Liver (tissue), 9 donors: Measurements from ENCODE around the gene LRP10. TPM values are rescaled to one million over a fixed set of nuclear protein-coding genes. Genes with fewer than 3 reads are reported as not detected.

Experiments used
- DNase-seq: peaks from one replicate; pipeline ENCODE4 v3.0.0-alpha.2; 2017; ENCODE audit warnings: low spot score
- H3K27ac ChIP-seq, 2 donors: one replicate each; pipeline ENCODE4 v1.7.0; 2013; ENCODE audit warnings: inconsistent platforms in 2 of 2, low read length in 2 of 2, control low read depth in 1 of 2, low read depth in 1 of 2, mild to moderate bottlenecking in 1 of 2
- H3K27me3 ChIP-seq, 4 donors: one replicate each; pipeline versions ENCODE4 v1.6.1 to v1.7.0; 2013; ENCODE audit warnings: low read length in 3 of 4, inconsistent platforms in 1 of 4, mild to moderate bottlenecking in 1 of 4, moderate library complexity in 1 of 4; ENCODE audit not compliant: control insufficient read depth in 4 of 4, insufficient read depth in 4 of 4
- H3K36me3 ChIP-seq, 4 donors: one replicate each; pipeline versions ENCODE4 v1.6.1 to v1.7.0; 2013; ENCODE audit warnings: low read length in 3 of 4, mild to moderate bottlenecking in 3 of 4, low read depth in 1 of 4, moderate library complexity in 1 of 4; ENCODE audit not compliant: control insufficient read depth in 4 of 4, insufficient read depth in 3 of 4
- H3K4me1 ChIP-seq, 4 donors: one replicate each; pipeline versions ENCODE4 v1.6.1 to v1.7.0; 2013; ENCODE audit warnings: low read length in 3 of 4, mild to moderate bottlenecking in 3 of 4, moderate library complexity in 1 of 4; ENCODE audit not compliant: control insufficient read depth in 4 of 4, insufficient read depth in 4 of 4
- H3K4me3 ChIP-seq, 3 donors: one replicate each; pipeline versions ENCODE4 v1.6.1 to v1.7.0; 2013; ENCODE audit warnings: low read length in 3 of 3, control low read depth in 1 of 3, low read depth in 1 of 3, mild to moderate bottlenecking in 1 of 3
- H3K9ac ChIP-seq, 2 donors: one replicate each; pipeline ENCODE4 v1.7.0; 2013; ENCODE audit warnings: low read length in 2 of 2, mild to moderate bottlenecking in 2 of 2, moderate library complexity in 2 of 2, control low read depth in 1 of 2, low read depth in 1 of 2
- H3K9me3 ChIP-seq, 4 donors: one replicate each; pipeline versions ENCODE4 v1.6.1 to v1.7.0; 2013; ENCODE audit warnings: low read length in 3 of 4; ENCODE audit not compliant: control insufficient read depth in 4 of 4
- ATF3 ChIP-seq: IDR thresholded peaks from 2 replicates; pipeline ENCODE4 v1.6.1; 2016; ENCODE audit warnings: antibody characterized with exemption
- EGR1 ChIP-seq, 2 donors: IDR thresholded peaks; 2 replicates each; pipeline ENCODE4 v1.6.1; 2016 to 2018; ENCODE audit warnings: antibody characterized with exemption in 2 of 2, low read depth in 2 of 2
- FOXA2 ChIP-seq: IDR thresholded peaks from 2 replicates; pipeline ENCODE4 v1.6.1; 2016; ENCODE audit warnings: antibody characterized with exemption
- GABPA ChIP-seq, 2 donors: IDR thresholded peaks in 1 of 2; conservative IDR thresholded peaks in 1 of 2; 2 replicates each; pipeline ENCODE4 v1.6.1; 2016; ENCODE audit warnings: antibody characterized with exemption in 2 of 2, mild to moderate bottlenecking in 1 of 2, moderate library complexity in 1 of 2
- JUND ChIP-seq, 2 donors: IDR thresholded peaks; 2 replicates each; pipeline ENCODE4 v1.6.1; 2016; ENCODE audit warnings: antibody characterized with exemption in 2 of 2
- MAX ChIP-seq: IDR thresholded peaks from 2 replicates; pipeline ENCODE4 v1.6.1; 2016; ENCODE audit warnings: antibody characterized with exemption
- NR2F2 ChIP-seq: IDR thresholded peaks from 2 replicates; pipeline ENCODE4 v1.6.1; 2016; ENCODE audit warnings: antibody characterized with exemption
- RAD21 ChIP-seq, 2 donors: IDR thresholded peaks; 2 replicates each; pipeline ENCODE4 v1.6.1; 2016; ENCODE audit warnings: antibody characterized with exemption in 2 of 2, mild to moderate bottlenecking in 2 of 2
- REST ChIP-seq: IDR thresholded peaks from 2 replicates; pipeline ENCODE4 v1.6.1; 2016; ENCODE audit warnings: antibody characterized with exemption, mild to moderate bottlenecking
- SP1 ChIP-seq: IDR thresholded peaks from 2 replicates; pipeline ENCODE4 v1.6.1; 2018; ENCODE audit warnings: antibody characterized with exemption, mild to moderate bottlenecking
- YY1 ChIP-seq: IDR thresholded peaks from 2 replicates; pipeline ENCODE4 v1.6.1; 2016; ENCODE audit warnings: antibody characterized with exemption, mild to moderate bottlenecking
- ZBTB33 ChIP-seq: IDR thresholded peaks from 2 replicates; pipeline ENCODE4 v1.6.1; 2016; ENCODE audit warnings: antibody characterized with exemption
- WGBS: extraction: QIAGEN DNeasy Blood & Tissue Kit; methylation state at CpG from one replicate; pipeline ENCODE4 v1.1.7; 2013; 5-methylcytosine and 5-hydroxymethylcytosine counted together
- polyA plus RNA-seq, 2 donors: library from polyadenylated mRNA; stranded (reverse) in 1 of 2; unstranded in 1 of 2; fragments of 200-250 nt in 1 of 2; fragments of >200 nt in 1 of 2; fragmentation: Nextera tagmentation in 1 of 2; extraction: Ambion mirVana in 1 of 2; gene quantifications; one replicate each; pipeline versions ENCODE4 v1.2.1 to v1.2.3, GENCODE V29; 2013 to 2015
- total RNA-seq, 2 donors: library from RNA; depleted of rRNA; stranded (reverse); fragments of >200 nt; gene quantifications; one replicate each; pipeline ENCODE4 v1.2.3, GENCODE V29; 2014
- donor health status: healthy.
- donor health status: healthy.
- donor health status: healthy.
- donor health status: healthy.
- donor health status: healthy.

Gene LRP10
- total and polyA plus RNA-seq, 4 donors = 19.5 to 61.7 (median 31.3) TPM

- TF ChIP-seq MAX (no peak), JUND (IDR thresholded peaks at IDR 0.05) (no peak)
Observed at GRCh38 chr14:22885975-22886374, 14.4 kb downstream of the LRP10 start (continued).

- no peak overlapping the region for H3K9ac ChIP-seq
Observed at GRCh38 chr14:22886500-22887259, 15.1 kb downstream of the LRP10 start.

GRCh38 chr14:22887260-22887989 is 15.9 kb downstream of the LRP10 start:
- DNase-seq = no peak
- 62% methylated on average over 11 of the region's 11 CpGs for WGBS
- no peak overlapping the region for H3K27ac ChIP-seq
- H3K9ac ChIP-seq = no peak overlapping the region
- peaks cover 0 to 4% (median 2%) of the 10 kb centered on the region in 4 donors for H3K4me1 ChIP-seq
- no peaks in the 10 kb centered on the region for H3K36me3 ChIP-seq
- no peaks in the 10 kb centered on the region for H3K9me3 ChIP-seq
- peak overlapping the region in 1 of 3 donors; percentile 38 for H3K4me3 ChIP-seq
- no peaks in the 10 kb centered on the region for H3K27me3 ChIP-seq
- TF ChIP-seq JUND (IDR thresholded peaks at IDR 0.05) (no peak), MAX (no peak), SP1 (no peak), GABPA (IDR thresholded peaks at IDR 0.05 in 1 of 2, conservative IDR thresholded peaks at IDR 0.05 in 1 of 2) (no peak), NR2F2 (no peak), FOXA2 (no peak), EGR1 (IDR thresholded peaks at IDR 0.05; ENCODE audit: low read depth in 2 of 2) (no peak), ATF3 (no peak), YY1 (no peak), ZBTB33 (no peak)

More at GRCh38 chr14:22886500-22887259, 15.1 kb downstream of the LRP10 start:
- H3K36me3 ChIP-seq = no peaks in the 10 kb centered on the region
- TF ChIP-seq ATF3 = no peak
- no peak for TF ChIP-seq REST
- no peak for TF ChIP-seq GABPA (IDR thresholded peaks at IDR 0.05 in 1 of 2, conservative IDR thresholded peaks at IDR 0.05 in 1 of 2)
- no peak for TF ChIP-seq FOXA2
- no peak for TF ChIP-seq MAX
- no peak for TF ChIP-seq RAD21 (IDR thresholded peaks at IDR 0.05)
- H3K9me3 ChIP-seq = no peaks in the 10 kb centered on the region
- H3K4me3 ChIP-seq = peak overlapping the region in 1 of 3 donors; percentile 38
- H3K27ac ChIP-seq = no peak overlapping the region
- WGBS = 13% methylated on average over 77 of the region's 77 CpGs
- DNase-seq = peak; percentile 86
- no peaks in the 10 kb centered on the region for H3K27me3 ChIP-seq
- H3K4me1 ChIP-seq = peaks cover 0 to 4% (median 2%) of the 10 kb centered on the region in 4 donors
